ENCODE results near the gene NPFFR1.
"Not testable (repeated sequence)": the region's sequence is repeated elsewhere in the genome, so short reads cannot be mapped to it uniquely, and the experiment has no call there.

The NPFFR1 gene

DNA sequence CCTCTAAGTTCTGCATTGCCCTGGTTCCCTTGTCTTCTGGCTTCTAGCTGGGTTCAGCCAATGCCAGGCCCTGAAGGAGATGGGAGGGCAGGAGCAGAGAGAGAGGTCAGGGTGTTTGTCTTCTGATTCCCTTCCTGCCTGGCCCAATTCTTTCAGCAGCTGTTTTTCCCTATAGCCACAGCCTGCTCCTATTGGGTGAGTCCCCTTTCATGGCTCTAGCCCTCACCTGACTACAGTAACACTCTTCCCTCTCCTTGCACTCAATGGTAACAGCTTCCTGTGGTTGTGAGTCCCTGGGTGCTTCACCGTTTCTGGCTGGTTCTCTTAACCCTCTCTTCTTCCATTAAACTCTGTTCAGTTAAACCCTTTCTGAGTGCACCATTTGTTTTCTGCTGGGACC lies 17.1 kb downstream of the NPFFR1 start:
- TF ChIP-seq, protein P1, sequence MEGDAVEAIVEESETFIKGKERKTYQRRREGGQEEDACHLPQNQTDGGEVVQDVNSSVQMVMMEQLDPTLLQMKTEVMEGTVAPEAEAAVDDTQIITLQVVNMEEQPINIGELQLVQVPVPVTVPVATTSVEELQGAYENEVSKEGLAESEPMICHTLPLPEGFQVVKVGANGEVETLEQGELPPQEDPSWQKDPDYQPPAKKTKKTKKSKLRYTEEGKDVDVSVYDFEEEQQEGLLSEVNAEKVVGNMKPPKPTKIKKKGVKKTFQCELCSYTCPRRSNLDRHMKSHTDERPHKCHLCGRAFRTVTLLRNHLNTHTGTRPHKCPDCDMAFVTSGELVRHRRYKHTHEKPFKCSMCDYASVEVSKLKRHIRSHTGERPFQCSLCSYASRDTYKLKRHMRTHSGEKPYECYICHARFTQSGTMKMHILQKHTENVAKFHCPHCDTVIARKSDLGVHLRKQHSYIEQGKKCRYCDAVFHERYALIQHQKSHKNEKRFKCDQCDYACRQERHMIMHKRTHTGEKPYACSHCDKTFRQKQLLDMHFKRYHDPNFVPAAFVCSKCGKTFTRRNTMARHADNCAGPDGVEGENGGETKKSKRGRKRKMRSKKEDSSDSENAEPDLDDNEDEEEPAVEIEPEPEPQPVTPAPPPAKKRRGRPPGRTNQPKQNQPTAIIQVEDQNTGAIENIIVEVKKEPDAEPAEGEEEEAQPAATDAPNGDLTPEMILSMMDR (IDR thresholded peaks at IDR 0.05; ENCODE audit: low read depth, low read length): no peak

DNA sequence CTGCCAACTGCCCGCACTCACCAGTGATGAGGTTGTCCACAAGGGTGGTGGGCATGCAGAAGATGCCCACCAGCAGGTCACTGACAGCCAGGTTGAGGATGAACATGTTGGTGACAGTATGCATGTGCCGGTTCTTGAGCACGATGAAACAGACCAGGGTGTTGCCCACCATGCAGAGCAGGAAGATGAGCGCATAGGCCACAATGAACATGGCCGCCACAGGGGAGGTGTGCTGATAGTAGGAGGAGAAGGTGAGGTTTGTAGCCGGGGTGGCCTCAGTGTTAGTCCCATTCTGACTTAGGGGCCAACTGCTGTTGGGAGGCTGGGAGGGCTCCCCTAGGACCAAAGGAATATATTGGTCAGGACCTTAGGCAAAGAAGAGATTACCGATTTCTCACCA lies 17.7 kb downstream of the NPFFR1 start:
- no peak overlapping the region for H3K4me3 ChIP-seq (ENCODE audit: low read depth, low read length)
- TF ChIP-seq, protein P1 (IDR thresholded peaks at IDR 0.05; ENCODE audit: low read depth, low read length): no peak

More for the DNA sequence above, 17.1 kb downstream of the NPFFR1 start:
- H3K4me3 ChIP-seq (ENCODE audit: low read depth, low read length): no peak overlapping the region

DNA sequence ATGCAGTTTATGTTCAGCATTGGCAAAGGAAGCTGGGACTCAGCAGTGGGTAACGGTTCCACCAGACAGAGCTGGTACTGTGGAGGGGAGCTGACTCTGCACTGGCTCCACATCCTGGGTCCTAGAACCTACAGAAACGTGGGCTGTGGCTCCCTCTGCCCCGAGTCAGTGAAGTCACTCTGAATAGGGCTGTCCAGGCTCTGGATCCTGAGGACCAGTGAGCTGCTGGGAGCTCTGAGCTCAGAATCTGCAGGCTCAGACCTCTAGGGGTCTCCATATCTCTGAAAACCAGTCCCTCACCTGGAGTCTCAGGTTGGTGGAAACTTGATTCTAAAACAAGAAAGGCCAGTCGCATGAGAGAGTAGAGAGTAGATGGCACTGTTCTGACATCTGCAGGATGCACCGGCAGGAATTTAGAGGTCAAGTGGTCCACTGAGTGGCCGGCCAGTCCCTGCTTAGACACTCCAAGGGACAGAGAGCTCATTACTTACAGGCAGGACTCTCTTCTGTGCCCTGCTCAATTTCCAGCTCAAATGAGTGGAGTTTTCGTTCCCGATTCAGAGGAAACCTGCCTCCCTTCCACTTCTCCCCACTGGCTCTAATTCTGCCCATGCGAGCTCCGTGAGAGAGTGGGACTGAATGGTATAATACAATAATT lies 18.6 kb downstream of the NPFFR1 start:
- H3K4me3 ChIP-seq (ENCODE audit: low read depth, low read length): no peak overlapping the region
- TF ChIP-seq, protein P1 (IDR thresholded peaks at IDR 0.05; ENCODE audit: low read depth, low read length): no peak

DNA sequence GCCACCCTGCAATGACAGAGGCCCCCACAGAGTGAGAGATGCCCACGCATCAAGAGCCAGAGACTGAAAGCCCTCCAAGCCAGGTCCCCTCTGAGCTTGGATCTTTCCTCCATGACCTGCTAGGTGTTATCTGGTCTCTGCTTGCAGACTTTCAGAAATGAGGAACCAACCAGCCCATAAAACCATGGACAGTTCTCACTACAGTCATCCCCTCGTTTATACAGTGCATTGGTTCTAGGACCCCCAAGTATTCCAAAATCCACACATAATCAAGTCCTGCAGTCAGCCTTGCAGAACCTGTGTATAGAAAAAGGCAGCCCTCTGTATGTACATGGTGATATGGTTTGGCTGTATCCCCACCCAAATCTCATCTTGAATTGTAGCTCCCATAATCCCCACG lies 23.1 kb downstream of the NPFFR1 start:
- no peak overlapping the region for H3K4me3 ChIP-seq (ENCODE audit: low read depth, low read length)
- TF ChIP-seq, protein P1 (IDR thresholded peaks at IDR 0.05; ENCODE audit: low read depth, low read length): no peak

DNA sequence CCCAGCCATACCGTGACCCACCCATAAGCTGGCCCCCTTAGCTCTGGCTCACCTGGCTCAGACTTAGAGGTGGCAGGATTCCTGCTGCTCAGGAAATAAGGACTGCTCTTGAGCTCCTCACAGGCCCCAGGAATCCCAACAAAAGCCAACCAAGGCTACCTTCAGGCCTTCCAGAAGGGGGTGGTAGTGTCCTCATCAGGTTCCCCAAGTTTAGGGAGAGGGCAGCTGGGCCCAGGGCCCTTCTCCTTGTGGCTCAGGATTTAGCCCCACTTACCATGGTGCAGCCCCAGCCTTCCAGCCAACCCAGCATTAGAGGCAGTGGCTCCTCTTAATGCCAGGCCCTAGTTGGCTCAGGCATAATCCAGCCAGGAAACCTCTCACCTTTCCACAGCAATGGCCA lies 23.5 kb downstream of the NPFFR1 start:
- TF ChIP-seq, protein P1 (IDR thresholded peaks at IDR 0.05; ENCODE audit: low read depth, low read length): no peak
- H3K4me3 ChIP-seq (ENCODE audit: low read depth, low read length): no peak overlapping the region

DNA sequence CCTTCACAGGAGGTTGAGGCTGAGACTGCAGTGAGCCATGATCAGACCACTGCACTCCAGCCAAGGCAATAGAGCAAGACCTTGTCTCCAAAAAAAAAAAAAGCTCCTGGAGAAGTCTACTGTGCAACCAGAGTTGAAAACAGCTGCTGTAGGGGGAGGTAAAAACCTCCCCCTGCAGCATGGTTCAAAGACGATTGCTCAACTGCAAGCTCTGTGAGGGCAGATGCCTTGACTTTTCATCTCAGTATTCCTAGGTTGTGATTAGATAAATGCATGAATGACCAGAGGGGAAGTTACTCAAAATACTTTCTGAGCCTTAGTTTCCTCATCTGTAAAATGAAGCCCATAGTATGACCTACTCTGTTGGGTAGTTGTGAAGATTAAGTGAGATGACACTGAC lies 25.6 kb downstream of the NPFFR1 start:
- no peak overlapping the region for H3K4me3 ChIP-seq (ENCODE audit: low read depth, low read length)
- TF ChIP-seq, protein P1 (IDR thresholded peaks at IDR 0.05; ENCODE audit: low read depth, low read length): no peak

DNA sequence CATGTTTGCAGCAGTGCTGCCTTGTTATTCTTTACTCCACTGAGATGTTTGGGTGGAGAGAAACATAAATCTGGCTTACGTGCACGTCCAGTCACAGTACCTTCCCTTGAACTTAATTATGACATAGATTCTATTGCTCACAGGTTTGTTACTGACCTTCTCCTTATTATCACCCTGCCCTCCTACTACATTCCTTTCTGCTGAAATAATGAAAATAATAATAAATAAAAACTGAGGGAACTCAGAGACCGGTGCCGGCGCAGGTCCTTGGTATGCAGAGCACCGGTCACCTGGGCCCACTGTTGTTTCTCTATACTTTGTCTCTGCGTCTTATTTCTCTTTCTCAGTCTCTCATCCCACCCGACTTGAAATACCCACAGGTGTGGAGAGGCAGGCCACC lies 26.0 kb downstream of the NPFFR1 start:
- H3K4me3 ChIP-seq (ENCODE audit: low read depth, low read length): not testable (repeated sequence)

DNA sequence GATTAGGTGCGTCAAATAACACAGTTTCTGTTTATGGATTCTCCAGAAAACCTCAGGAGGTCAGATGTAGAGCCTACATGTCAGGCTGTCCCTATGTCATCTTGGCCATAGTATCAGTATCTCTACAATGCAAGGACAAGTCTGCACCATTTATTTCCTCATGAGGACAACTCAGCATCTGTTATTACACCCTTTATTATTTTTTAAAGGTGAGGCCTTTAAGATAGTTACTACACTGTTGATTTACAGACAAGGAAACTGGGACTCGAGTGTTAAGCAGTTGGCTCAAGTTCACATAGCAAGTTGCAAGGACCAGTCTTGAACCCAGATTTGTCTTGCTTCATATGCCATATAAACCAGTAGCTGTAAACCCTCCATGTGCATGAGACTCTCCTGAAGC lies 27.3 kb downstream of the NPFFR1 start:
- TF ChIP-seq, protein P1 (IDR thresholded peaks at IDR 0.05; ENCODE audit: low read depth, low read length): no peak

More for the DNA sequence above, 27.3 kb downstream of the NPFFR1 start:
- H3K4me3 ChIP-seq (ENCODE audit: low read depth, low read length): no peak overlapping the region
